Epithelial cell of alveolus of lung (primary cell): ENCODE results near the gene TNPO1. TPM values are rescaled to one million over a fixed set of nuclear protein-coding genes. Genes with fewer than 3 reads are reported as not detected.

Source experiments
- total RNA-seq: library from RNA; depleted of rRNA; stranded (reverse); fragments of >200 nt; gene quantifications from 2 replicates; pipeline ENCODE4 v1.2.1, GENCODE V29; 2015

Gene TNPO1
- total RNA-seq, result 114 and 118 TPM in 2 replicates

GRCh38 chr5:72816284-72817075 lies at the start of gene TNPO1:
TNPO1 (plus strand) TSS chr5:72816661; CDS start chr5:72816738, 77 bp downstream.

GRCh38 chr5:72955768-72956323 lies 139.4 kb downstream of the TNPO1 start, which contains the start of gene FCHO2:
FCHO2 (plus strand) TSS chr5:72956041; CDS start chr5:72956097, 56 bp downstream.

Other genes starting within 250 kb of the TNPO1 start
- 5.8 and 11.9 TPM in 2 replicates for gene FCHO2, start 139.4 kb downstream of the TNPO1 start, total RNA-seq